NCI-H526 (cell line): ENCODE measurements around the gene CRCP.
"Not testable (repeated sequence)": the region's sequence is repeated elsewhere in the genome, so short reads cannot be mapped to it uniquely, and the experiment has no call there.

Experiments
- DNase-seq, 2 experiments: peaks; one replicate each; lab custom pipeline; 2025; lab: John Stamatoyannopoulos, UW

The CRCP gene

DNA sequence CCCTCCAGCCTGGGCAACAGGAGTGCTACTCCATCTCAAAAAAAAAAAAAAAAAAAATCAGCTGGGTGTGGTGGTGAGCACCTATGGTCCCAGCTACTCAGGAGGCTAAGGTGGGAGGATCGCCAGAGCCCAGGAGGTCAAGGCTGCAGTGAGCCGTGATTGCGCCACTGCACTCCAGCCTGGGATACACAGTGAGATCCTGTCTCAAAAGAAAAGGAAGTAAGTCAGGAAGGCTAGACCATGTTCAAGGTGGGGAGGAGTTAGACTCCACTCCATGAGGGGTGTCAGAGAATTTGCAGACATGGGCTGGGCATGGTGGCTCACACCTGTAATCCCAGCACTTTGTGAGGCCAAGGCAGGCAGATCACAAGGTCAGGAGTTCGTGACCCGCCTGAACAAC is 6.2 kb upstream of the CRCP start:
- DNase-seq: not testable (repeated sequence)

DNA sequence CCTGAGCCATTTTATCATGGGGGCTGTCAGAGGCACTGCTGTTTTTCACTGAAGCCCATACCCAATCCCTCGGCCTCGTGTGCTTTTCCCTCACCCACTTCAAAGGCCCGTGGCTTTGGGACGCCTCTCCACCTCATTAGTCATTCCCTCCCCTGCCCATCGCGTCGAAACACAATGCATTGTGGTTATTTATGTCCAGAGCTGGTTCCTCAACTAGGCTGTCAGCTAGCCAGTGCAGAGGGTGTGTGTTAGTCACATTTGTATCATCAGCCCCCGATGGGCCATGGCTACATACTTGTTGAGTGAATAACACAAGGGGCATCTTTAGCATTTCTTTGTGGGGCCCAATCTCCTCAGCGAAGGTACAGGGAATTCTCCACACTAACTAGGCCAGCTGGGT is 3.8 kb upstream of the CRCP start:
- no peak for DNase-seq

DNA sequence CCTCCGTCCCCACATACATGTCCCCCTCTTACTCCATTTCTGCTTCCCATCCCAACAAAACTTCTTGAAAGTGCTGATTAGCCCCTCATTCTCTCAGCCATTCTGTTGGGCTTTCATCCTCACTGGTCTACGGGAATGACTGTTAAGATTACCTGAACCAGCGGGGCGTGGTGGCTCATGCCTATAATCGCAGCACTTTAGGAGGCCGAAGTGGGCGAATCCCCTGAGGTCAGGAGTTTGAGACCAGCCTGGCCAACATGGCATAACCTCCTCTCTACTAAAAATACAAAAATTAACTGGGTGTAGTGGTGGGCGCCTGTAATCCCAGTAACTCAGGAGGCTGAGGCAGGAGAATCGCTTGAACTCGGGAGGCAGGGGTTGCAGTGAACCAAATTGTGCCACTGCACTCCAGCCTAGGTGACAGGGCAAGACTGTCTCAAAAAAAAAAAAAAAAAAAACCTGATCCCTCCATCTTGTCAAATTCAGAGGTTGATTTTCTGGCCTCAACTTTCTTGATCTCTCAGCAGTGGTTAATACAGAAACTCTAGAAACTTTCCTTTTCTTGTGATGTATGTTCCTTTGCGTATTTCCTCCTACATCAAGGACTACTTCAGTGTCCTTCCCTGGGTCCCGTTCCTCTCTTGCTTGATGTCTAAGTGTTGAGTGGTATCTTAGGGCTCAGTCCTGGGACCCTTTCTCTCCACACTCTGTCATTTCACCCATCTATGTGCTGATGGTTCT is 2.2 kb downstream of the CRCP start:
- DNase-seq: not testable (repeated sequence)

DNA sequence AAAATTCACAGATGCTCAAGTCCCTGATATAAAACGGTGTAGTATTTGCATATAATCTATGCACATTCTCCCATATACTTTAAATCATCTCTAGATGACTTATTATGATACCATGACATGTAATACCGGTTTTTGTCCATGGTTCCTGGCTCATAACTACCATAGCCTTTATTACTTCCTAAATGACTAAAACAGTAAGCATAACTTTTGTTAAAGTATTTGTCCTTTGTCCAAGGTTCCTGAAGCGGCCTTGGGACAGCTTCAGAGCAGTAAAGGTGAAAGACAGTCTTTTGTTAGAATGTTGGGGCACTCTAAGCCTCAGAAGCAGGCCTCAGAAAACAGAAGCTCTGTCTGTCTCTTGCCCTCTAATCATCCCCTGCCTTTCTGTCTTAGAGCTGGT is 4.0 kb downstream of the CRCP start:
- no peak for DNase-seq

DNA sequence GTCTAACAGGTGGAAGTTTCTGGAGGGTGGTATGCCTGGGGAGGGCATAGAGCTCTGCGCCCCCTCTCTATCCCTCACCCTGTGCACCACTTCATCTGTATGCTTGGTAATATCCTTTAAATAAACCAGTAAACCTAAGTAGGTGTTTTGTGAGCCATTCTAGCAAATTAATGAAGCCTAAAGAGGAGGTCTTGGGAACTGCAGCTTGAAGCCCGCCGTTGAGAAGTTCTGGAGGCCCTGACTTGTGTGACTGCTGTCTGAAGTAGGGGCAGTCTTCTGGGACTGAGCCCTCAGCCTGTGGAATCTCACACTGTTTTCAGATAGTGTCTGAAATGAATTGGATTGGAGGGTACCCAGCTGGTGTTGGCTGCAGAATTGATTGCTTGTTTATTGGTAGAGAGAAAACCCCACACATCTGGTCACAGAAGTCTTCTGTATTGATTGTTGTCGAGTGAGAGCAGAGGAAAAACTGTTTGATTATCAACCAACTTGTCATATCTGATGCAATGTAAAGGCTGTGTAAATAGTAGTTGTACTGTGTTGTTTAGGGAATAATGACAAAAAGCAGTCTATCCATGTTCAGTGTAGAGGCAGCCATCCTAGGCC is 4.7 kb downstream of the CRCP start:
- DNase-seq: no peak

DNA sequence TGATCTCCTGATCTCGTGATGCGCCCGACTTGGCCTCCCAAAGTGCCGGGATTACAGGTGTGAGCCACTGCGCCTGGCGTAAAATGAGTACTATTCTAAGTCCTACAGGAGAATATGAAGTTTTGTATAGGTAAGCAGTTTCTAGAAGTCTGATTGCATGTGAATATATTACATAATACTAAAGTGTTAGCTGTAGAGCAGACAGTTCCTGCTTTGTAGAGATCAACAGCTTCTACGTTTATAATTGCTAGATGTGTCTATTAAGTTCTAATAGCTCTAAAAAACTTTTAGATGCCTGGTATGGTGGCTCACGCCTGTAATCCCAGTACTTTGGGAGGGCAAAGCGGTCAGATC is 8.5 kb downstream of the CRCP start:
- DNase-seq: no peak

DNA sequence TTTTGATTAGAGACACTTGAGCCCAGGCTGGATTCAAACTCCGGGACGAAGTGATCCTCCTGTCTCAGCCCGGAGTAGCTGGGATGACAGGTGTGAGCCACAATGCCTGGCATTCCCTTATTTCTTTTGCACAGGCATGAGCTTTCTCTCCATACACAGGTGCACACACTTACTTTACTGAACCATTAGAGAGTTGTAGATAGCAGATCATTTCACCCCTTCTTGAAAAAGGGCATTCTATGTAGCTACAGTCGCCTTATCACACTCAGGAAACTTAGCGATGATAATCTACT is 9.9 kb downstream of the CRCP start:
- not testable (repeated sequence) for DNase-seq

DNA sequence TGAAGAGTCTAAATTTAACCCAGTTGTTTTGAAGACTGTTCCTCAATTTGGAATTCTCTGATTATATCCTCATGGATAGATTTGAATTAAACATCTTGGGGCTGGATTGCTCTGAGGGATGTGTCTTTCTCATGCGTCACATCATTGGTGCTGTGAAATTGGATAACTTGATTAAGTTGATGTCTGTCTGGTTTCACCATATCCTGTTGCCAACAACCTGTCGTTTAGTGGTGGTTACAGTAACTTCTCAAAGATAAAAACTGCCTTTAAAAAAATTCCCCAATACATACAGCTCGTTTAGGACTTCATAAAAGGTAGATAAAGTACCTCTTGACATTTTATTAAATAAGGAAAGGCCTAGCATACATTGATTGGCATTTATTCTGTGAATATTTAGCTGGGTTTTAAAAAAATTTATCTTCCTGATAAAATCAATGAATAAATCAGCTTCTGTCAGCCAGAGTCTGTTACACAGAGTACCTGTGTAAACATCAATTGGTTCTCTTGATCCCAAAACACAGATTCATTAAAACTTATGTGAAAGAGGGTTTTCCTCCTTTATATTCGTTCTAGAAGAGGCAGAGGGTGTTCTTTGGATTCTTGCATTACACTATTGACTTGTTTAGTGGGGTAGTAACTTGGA is 10.5 kb downstream of the CRCP start:
- DNase-seq: no peak

DNA sequence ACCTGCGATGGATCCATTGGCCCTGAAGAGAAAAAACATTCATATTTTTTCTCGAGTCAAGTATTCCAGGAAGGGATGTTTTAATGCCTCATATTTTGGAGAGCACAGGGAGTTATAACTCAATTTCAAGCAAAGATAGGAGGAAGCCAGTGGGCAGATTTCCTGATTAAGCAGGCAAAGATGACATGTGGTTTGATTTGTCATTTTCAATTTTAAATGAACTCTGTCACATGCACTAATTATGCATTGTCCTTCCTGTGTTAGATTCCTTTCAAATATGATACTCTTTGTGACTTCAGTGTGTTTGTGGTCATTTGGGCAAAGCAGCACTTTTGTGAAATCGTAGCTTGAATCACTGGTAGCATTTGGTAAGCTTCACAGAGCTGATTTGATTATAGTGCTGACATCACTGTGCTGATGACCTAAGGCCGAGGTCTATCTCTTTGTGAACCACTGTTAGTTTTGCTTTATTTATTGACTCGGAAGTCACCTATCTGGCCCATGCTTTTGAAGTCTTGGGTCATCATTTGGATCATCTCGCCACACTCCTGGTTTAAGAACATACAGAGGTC is 11.2 kb downstream of the CRCP start:
- DNase-seq: not testable (repeated sequence)

DNA sequence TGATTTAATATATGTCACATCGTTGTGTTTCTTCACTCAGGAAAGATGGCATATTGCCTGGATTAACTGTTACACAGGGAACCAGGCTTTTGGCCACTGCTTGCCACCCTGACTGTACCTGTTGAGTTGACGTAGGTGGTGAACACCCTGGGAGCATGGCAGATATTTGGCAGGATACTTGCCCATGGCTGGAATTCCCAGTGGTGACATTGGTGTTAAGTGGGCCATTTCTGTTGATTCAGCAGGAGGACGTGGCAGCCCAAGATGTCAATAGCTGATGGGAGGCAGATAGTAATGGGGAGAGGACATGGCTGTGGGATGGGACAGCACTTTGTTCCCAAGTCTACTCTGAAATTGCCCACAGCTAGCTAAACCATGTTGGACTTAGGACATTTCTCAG is 12.5 kb downstream of the CRCP start:
- DNase-seq: not testable (repeated sequence)

DNA sequence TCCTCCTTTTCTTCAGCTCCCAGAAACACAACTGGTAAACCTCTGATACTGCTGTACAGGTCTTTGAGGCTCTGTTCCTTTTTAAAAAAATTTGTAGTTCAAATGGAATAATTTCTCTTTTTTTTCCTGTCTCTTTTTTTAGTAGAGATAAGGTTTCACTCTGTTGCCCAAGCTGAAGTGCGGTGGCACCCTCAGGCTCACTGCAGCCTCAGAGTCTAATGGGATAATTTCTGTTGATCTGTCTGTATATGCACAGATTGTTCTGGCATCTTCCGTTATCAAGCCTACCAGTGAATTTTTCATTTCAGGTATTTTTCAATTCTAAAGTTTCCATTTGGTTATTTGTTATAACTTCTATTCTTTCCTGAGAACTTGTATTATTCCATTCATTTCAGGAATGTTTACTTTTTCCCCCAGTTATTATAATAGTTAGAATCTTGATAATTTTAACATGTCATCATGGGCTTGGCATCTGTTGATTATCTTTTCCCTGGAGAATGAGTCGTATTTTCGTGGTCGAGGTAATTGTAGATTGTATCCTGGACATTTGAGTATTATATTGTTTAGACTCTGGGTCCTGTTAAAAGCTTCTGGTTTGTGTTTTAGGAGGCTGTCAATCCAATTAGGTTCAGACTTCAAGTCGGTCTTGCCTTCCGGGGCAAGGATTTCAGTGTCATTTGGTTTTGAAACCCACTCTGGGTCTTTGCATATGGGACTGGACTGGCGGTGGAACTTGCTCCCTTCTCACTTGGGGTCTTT is 24.5 kb downstream of the CRCP start:
- DNase-seq: no peak

DNA sequence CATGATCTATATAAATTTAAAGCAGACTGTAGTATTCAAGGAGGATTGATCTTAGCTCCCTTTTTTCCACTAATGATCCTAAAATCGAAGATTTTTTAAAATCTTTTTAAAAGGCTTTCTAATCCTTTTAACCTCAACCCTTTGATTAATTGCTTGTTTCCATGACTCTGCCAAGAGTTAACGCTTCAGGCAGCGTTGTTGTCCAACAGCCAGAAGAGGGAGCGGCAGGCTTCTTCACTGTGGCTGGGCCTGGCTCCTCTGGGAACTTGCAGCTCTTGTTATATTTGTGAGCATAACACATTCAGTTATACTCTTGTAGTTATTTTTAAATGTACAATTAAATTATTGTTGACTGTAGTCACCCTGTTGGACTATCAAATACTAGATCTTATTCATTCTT is 26.3 kb downstream of the CRCP start:
- peak in 1 of 2 experiments; percentile 28 for DNase-seq

DNA sequence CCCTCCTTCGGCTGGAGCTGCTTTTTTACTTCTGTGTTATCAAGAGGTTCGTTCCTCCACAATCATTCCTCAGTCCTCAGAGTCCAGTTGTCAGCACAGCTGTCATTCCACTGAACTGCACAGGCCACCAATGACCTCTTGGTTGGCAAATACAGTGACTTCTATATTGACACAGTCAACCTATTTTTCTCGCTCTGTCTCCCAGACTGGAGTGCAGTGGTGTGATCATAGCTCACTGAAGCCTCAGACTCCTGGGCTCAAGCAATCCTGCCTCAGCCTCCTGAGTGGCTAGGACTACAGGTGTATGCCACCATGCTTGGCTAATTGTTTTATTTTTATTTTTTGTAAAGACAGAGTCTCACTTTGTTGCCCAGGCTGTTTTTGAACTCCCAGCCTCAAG is 27.7 kb downstream of the CRCP start:
- no peak for DNase-seq

DNA sequence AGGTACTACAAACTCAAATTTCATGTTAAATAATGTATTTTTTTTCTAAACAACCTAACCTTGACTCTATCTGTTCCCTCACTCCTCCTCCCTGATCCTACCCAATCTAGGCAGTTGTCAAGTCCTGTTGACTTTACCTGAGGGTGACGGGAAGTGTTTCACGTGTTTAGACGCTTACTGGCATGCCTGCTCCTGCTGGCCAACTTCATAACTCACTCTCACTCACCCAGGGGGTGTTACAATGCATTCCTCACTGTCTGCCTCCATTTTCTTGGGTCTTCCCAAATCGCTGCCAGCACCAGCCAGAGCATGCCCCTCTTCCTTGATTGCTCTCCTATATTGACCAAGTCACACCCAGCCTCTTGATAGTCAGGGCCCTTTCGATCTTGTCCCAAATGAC is 28.3 kb downstream of the CRCP start:
- DNase-seq: no peak

DNA sequence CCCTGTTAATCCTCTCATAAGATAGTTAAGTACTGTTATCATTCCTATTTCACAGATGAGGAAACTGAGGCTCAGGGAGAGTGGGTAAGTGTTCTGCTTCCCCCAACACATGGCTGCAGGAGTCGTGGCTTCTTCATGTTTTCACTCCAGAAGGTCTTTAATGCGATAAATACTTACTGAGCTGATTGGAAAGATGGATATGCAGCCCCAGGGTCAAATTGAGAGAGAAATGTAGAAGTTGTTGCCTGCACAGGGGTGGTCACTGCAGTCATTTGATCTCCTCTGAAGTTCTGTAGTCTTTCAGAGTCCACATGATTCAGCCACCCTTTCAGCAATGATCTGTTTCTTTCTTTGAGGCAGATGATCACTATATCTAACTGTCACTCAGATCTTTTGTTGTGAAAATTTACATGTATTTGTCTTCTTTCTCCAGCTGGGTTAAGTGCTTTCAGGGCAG is 29.3 kb downstream of the CRCP start:
- no peak for DNase-seq

DNA sequence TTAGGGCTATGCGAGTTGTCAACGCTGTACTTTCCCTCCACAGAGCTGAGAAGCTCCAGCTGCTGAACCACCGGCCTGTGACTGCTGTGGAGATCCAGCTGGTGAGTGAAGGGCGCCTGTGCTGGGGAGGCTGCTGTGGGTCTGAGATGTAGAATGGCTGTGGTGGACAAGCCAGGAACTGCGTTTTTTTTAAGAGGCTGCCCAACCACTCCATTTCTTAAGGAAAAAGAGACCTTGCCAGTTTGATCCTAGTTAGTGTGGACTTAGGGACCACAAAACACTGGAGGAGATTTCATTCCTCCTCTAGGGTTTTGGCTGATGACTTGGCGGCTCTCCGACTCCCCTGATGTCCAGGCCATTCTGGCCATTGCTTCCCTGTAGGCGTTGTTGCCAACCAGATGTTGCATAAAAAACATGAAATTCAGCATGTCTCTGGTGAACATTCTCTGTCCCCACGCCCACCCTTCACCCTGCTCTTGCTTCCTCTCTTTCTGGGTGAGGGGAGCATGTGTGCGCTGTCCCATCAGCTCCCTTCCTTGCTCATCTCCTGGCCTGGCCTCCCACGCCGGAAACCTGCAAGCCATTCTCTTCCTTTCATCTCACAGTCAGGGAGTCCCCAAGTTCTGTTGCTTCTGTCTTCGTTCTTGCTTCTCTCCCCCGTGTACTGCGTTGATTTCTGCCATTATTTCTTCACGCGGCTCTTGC is 30.9 kb downstream of the CRCP start:
- DNase-seq: no peak

DNA sequence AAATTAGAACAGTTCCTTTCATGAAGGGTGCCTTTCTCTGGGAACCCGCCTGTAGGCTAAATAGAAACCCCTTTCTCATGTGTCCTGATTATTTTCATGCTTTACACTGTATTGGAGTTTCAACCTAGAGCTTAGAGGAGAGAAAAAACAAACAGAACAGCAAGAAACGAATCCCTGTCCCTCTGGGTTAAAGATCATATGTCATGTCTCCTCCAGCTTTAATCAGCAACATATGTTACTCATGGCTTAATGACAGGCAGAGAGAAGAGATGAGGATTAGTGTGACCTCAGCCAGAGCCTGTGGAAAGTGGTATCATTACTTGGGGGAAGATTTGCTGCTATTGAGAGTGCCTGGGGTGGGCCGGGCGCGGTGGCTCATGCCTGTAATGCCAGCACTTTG is 32.1 kb downstream of the CRCP start:
- no peak for DNase-seq

DNA sequence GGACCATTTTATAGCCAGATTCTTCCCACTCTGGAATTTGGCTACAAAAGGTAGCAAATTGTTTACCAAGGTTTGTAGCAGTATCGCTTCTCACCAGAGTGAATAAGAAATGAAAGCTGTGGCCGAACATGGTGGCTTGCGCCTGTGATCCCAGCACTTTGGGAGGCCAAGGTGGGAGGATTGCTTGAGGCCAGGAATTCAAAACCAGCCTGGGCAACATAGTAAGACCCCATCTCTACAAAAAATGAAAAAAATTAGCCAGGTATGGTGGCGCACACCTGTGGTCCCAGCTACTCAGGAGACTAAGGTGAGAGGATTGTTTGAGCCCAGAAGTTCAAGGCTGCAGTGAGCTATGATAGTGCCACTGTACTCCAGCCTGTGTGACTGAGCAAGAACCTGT is 33.0 kb downstream of the CRCP start:
- not testable (repeated sequence) for DNase-seq

DNA sequence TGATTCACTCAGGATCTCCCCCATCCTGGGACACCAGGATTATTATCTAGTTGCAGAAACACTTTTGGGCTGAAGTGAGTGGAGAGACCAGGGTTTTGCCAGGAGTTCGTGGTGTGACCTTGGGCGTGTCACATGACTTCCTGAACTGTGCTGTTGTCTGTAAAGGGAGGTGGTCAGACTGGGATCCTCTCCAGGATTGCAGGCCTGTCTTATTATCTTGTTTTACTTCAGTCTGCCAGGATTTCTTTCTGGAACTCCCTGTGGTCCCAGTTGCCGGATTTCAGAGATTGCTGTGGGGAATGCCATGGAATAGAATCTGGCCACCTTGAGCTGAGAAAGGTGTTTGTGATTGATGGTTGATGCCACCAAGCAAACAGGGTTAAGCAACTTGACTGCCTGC is 35.8 kb downstream of the CRCP start:
- no peak for DNase-seq

DNA sequence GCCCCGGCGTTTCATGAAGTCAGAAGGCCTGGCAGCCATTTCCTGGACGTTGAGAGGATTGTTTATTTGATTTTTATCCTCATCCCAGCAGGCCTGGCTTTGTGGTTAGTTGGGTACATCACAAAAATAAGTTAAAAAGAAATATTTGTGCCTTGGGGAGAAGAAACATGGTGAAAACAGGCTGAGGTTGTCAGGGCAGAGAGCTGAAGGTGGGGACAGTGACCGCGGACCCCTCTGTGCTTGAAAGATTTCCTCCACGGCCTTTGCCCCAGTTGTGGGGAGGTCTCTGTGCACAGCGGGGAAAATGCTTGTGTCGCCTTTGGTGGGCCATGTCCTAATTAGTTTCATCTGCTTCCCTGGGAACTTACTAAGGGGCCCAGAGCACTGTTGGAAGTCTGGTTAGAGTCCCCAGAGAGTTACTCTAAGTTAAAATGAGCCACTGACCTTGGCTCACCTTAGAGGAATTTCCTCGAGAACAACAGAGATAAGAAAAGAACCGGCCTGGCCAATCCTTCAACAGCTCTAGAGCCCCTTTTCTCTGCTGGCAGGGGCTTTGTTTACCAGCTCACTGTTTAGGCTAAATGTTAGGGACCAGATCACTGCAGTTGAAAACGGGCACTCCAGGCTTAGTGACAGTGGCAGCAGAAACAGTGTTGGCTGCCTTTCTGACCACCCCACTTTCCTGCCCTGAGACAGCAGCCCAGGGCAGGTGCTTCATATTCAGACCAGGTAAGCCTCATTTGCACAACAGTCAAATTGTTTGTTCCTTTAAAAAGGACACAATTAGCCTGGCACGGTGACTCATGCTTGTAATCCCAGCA is 37.9 kb downstream of the CRCP start:
- peak in 1 of 2 experiments; percentile 52 for DNase-seq

DNA sequence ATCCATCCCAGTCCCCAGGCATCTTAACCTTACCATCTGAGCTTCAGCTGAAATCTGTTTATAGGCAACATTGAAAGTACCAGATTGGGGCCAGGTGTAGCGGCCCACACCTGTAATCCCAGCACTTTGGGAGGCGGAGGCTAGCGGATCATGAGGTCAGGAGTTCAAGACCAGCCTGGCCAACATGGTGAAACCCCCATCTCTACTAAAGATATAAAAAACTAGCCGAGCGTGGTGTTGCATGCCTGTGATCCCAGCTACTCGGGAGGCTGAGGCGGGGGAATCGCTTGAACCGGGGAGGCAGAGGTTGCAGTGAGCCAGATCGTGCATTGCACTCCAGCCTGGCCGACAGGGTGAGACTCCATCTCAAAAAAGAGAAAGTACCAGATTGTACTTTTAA is 39.0 kb downstream of the CRCP start:
- no peak for DNase-seq
